CD1c-positive myeloid dendritic cell (primary cell): ENCODE results near the gene MAS1.
"Not testable (repeated sequence)": the region's sequence is repeated elsewhere in the genome, so short reads cannot be mapped to it uniquely, and the experiment has no call there.

Experiments
- DNase-seq: peaks from one replicate; pipeline ENCODE4 v3.0.0-alpha.2; 2016; ENCODE audit errors: extremely low spot score

Gene MAS1

GRCh38 chr6:159890792-159891191 lies at the start of gene MAS1:
TSS of gene MAS1 (plus strand) at chr6:159890988. CDS start at chr6:159906956, 15,968 bp downstream.
- DNase-seq = no peak

GRCh38 chr6:159842035-159842434 lies 48.8 kb upstream of the MAS1 start:
- no peak for DNase-seq

- DNase-seq = no peak
Observed at GRCh38 chr6:159844737-159845645, 45.8 kb upstream of the MAS1 start.

GRCh38 chr6:159848552-159848951 lies 42.2 kb upstream of the MAS1 start:
- not testable (repeated sequence) for DNase-seq

- DNase-seq = not testable (repeated sequence)
Observed at GRCh38 chr6:159849851-159850250, 40.9 kb upstream of the MAS1 start.

- DNase-seq = peak; percentile 10
Observed at GRCh38 chr6:159852877-159853276, 37.9 kb upstream of the MAS1 start.

GRCh38 chr6:159853754-159854153 lies 37.0 kb upstream of the MAS1 start:
- DNase-seq = no peak

- DNase-seq = peak; percentile 45
Observed at GRCh38 chr6:159854959-159855358, 35.8 kb upstream of the MAS1 start.

- DNase-seq = no peak
Observed at GRCh38 chr6:159858259-159858658, 32.5 kb upstream of the MAS1 start.

- peak; percentile 22 for DNase-seq
Observed at GRCh38 chr6:159860482-159860881, 30.3 kb upstream of the MAS1 start.

- no peak for DNase-seq
Observed at GRCh38 chr6:159862103-159862502, 28.7 kb upstream of the MAS1 start.

- DNase-seq = peak; percentile 62
Observed at GRCh38 chr6:159863341-159863740, 27.4 kb upstream of the MAS1 start.

GRCh38 chr6:159865226-159865920 lies 25.4 kb upstream of the MAS1 start:
- no peak for DNase-seq

- no peak for DNase-seq
Observed at GRCh38 chr6:159866286-159867247, 24.2 kb upstream of the MAS1 start.

GRCh38 chr6:159871241-159871640 lies 19.5 kb upstream of the MAS1 start:
- no peak for DNase-seq

- no peak for DNase-seq
Observed at GRCh38 chr6:159871906-159872305, 18.9 kb upstream of the MAS1 start.

GRCh38 chr6:159874435-159874834 lies 16.4 kb upstream of the MAS1 start:
- peak; percentile 63 for DNase-seq

- no peak for DNase-seq
Observed at GRCh38 chr6:159875194-159875593, 15.6 kb upstream of the MAS1 start.

GRCh38 chr6:159876242-159876641 lies 14.5 kb upstream of the MAS1 start:
- DNase-seq = no peak

- no peak for DNase-seq
Observed at GRCh38 chr6:159877256-159877808, 13.5 kb upstream of the MAS1 start.

GRCh38 chr6:159878341-159878740 lies 12.4 kb upstream of the MAS1 start:
- DNase-seq = no peak
